ENCODE results near the gene ASB7. TPM values are rescaled to one million over a fixed set of nuclear protein-coding genes. Genes with fewer than 3 reads are reported as not detected.

ASB7 gene
- total RNA-seq, 1 donor from 2014 or later = 18.7 TPM

DNA sequence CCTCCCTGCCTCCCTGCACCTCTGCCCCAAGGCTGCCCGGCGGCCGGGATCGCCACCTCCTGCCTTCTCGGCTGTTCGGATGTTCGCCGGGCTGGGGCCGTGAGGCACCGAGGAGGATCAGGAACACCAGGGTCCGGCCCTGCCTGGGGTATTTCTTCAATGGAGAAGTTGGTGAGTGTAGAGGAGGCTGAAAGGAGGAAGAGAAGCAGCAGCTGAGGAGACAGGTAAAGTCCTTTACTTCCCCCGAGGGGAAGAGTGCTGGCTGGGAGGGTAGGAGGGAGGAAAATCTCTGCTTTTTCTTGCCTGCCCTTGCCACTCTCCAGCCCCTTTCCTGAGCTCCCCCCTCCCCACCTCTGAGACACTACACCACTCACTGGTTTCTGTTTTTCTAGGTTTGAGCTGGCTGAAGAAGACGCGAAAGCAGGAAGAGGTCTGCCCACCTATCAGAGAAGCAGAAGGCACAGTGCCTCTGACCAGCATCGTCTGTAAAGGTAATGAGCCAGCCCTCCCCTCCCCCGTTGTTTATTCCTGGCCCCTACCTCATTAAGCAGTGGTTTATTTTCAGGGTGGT is 519 bp downstream of the ASB7 start:
- intact Hi-C loops (cut with micrococcal nuclease) = loop anchor here (1.0 to 10.0 kb wide), 13 partner anchors 253 to 1352 kb away; partner anchors contain the start of genes LRRC28, LYSMD4, MEF2A and SELENOS
- H3K4me1 Mint-ChIP-seq (ENCODE audit: low read depth) = peaks cover 42% of the 10 kb centered on the region
- no peaks in the 10 kb centered on the region for H3K9me3 Mint-ChIP-seq
- peak; percentile 63 for DNase-seq (ENCODE audit: low spot score)
- H3K4me3 Mint-ChIP-seq = no peak overlapping the region
- H3K27me3 Mint-ChIP-seq (ENCODE audit: insufficient read depth) = no peaks in the 10 kb centered on the region
- peak overlapping the region; percentile 99 for H3K27ac Mint-ChIP-seq
- peaks cover 26% of the 10 kb centered on the region for H3K36me3 Mint-ChIP-seq (ENCODE audit: low read depth)

DNA sequence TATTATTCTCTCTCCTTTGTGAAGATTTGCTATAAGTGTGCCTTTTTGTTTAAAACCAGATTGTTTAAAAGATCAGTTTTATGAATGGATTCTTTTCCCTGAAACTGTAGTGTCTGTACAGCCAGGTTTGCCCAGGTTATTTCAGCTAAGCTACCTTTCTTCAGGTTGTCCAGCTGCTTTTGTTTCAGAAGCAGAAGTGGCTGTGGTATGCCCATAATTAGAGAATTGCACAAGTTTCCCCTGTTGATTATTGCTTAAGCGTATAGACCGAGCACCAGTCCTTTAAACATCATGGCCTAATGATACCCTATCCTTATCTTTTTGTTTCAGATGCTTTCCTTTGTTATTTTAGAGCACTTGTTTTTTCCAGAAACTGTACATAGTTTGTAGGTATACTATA is 10.2 kb downstream of the ASB7 start:
- H3K4me3 Mint-ChIP-seq = no peak overlapping the region
- intact Hi-C loops (cut with micrococcal nuclease) = no loop called here
- no peaks in the 10 kb centered on the region for H3K27me3 Mint-ChIP-seq (ENCODE audit: insufficient read depth)
- no peak overlapping the region for H3K27ac Mint-ChIP-seq
- H3K4me1 Mint-ChIP-seq (ENCODE audit: low read depth) = peaks cover 20% of the 10 kb centered on the region
- DNase-seq (ENCODE audit: low spot score) = no peak
- H3K36me3 Mint-ChIP-seq (ENCODE audit: low read depth) = peaks cover 35% of the 10 kb centered on the region
- no peaks in the 10 kb centered on the region for H3K9me3 Mint-ChIP-seq

DNA sequence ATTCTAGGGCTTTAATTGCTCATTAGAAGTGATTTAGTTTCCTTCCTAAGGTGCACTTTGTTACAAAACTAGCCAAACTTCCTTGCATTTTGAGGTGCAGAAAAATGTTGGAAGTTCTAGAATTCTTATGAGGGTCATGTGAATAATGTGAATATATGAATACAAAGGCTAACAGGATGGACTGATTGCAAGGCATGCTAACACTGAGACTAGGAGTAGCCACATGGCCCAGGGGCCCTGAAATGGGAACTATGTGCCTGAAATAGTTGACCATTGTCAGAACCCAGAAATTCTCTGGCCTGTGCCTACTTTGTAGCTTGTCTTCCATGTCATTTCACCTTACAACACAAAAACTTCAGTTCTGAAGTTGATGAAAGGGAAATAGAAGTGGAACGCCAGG is 10.8 kb downstream of the ASB7 start:
- Mint-ChIP-seq H3K4me3 (no peak overlapping the region), H3K27me3 (ENCODE audit: insufficient read depth) (no peaks in the 10 kb centered on the region), H3K27ac (no peak overlapping the region), H3K36me3 (ENCODE audit: low read depth) (peaks cover 31% of the 10 kb centered on the region), H3K4me1 (ENCODE audit: low read depth) (peaks cover 20% of the 10 kb centered on the region), H3K9me3 (no peaks in the 10 kb centered on the region)
- no peak for DNase-seq (ENCODE audit: low spot score)
- intact Hi-C loops (cut with micrococcal nuclease) = no loop called here

DNA sequence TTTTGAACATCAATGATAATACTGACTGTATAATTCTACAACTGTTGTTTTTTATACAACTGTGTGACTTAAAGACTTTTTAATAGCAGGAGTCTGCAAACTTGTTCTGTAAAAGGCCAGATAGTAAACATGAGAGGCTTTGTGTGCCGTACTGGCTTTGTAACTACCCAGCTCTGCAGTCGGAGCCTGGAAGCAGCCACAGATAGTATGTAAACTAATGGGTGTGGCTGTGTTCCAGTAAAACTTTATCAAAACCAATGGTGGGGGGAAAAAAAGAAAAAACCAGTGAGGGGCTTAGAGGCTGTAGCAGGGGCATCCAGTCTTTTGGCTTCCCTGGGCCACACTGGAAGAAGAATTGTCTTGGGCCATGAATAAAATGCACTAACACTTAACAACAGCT is 11.9 kb downstream of the ASB7 start:
- no peak overlapping the region for H3K27ac Mint-ChIP-seq
- H3K36me3 Mint-ChIP-seq (ENCODE audit: low read depth) = peaks cover 36% of the 10 kb centered on the region
- peaks cover 20% of the 10 kb centered on the region for H3K4me1 Mint-ChIP-seq (ENCODE audit: low read depth)
- DNase-seq (ENCODE audit: low spot score) = no peak
- H3K9me3 Mint-ChIP-seq = no peaks in the 10 kb centered on the region
- intact Hi-C loops (cut with micrococcal nuclease) = no loop called here
- H3K27me3 Mint-ChIP-seq (ENCODE audit: insufficient read depth) = no peaks in the 10 kb centered on the region
- no peak overlapping the region for H3K4me3 Mint-ChIP-seq

DNA sequence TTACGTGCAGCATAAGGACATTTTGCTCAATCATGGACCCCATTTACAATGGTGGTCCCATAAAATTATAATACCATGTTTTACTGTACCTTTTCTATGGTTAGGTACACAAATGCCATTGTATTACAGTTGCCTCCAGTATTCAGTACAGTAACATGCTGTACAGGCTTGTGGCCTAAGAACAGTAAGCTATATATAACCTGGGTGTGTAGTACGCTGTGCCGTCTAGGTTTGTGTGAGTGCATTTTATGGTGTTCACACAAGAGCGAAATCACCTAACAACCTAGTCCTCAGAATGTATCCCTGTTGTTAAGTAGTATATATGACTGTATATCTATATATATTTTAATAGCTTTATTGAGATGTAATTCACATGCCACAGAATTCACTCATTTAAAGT is 12.5 kb downstream of the ASB7 start:
- intact Hi-C loops (cut with micrococcal nuclease) = no loop called here
- H3K4me1 Mint-ChIP-seq (ENCODE audit: low read depth) = peaks cover 20% of the 10 kb centered on the region
- no peak overlapping the region for H3K27ac Mint-ChIP-seq
- no peak for DNase-seq (ENCODE audit: low spot score)
- peaks cover 36% of the 10 kb centered on the region for H3K36me3 Mint-ChIP-seq (ENCODE audit: low read depth)
- no peaks in the 10 kb centered on the region for H3K27me3 Mint-ChIP-seq (ENCODE audit: insufficient read depth)
- H3K4me3 Mint-ChIP-seq = no peak overlapping the region
- no peaks in the 10 kb centered on the region for H3K9me3 Mint-ChIP-seq

DNA sequence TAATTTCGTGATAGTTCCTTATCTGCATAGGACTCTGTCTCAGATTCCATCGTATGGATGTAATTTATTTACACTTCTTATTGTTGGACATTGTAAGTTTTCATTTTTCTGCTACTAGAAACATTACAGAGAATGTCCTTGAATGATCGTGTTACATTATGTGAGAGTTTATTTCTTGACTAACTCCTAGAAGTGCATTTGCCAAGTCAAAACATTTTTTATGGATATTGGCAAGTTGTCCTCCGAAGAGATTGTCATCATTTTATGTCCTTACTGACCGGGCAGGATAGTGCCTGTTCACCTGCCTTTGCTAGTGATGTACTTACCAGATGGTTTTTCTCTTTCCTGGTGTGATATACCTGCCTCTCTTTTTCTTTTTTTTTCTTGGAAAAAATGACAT is 13.4 kb downstream of the ASB7 start:
- no peak for DNase-seq (ENCODE audit: low spot score)
- intact Hi-C loops (cut with micrococcal nuclease) = no loop called here
- no peaks in the 10 kb centered on the region for H3K9me3 Mint-ChIP-seq
- no peak overlapping the region for H3K4me3 Mint-ChIP-seq
- peaks cover 41% of the 10 kb centered on the region for H3K36me3 Mint-ChIP-seq (ENCODE audit: low read depth)
- H3K27ac Mint-ChIP-seq = no peak overlapping the region
- H3K4me1 Mint-ChIP-seq (ENCODE audit: low read depth) = peaks cover 20% of the 10 kb centered on the region
- no peaks in the 10 kb centered on the region for H3K27me3 Mint-ChIP-seq (ENCODE audit: insufficient read depth)

DNA sequence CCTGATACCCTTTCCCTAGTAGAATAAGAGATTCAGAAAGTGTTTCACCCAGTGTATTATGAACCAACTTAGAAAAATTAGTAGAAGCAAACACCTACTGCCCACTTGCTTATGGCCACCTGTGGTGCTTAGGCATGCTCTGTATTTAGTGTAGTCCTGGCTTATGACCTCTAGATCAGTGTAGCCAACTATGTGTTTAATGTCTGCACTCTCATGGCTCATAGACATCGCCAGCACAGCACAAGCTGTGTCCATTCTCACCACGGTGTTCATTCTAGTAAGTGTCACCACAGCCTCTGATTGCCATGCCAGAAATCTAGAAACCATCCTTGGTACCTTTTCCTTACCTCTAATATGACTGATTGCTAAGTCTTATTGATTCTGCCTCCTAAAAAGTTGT is 14.3 kb downstream of the ASB7 start:
- no peak overlapping the region for H3K27ac Mint-ChIP-seq
- DNase-seq (ENCODE audit: low spot score) = no peak
- no peak overlapping the region for H3K4me3 Mint-ChIP-seq
- no peaks in the 10 kb centered on the region for H3K27me3 Mint-ChIP-seq (ENCODE audit: insufficient read depth)
- intact Hi-C loops (cut with micrococcal nuclease) = no loop called here
- H3K4me1 Mint-ChIP-seq (ENCODE audit: low read depth) = peaks cover 20% of the 10 kb centered on the region
- peaks cover 41% of the 10 kb centered on the region for H3K36me3 Mint-ChIP-seq (ENCODE audit: low read depth)
- no peaks in the 10 kb centered on the region for H3K9me3 Mint-ChIP-seq

DNA sequence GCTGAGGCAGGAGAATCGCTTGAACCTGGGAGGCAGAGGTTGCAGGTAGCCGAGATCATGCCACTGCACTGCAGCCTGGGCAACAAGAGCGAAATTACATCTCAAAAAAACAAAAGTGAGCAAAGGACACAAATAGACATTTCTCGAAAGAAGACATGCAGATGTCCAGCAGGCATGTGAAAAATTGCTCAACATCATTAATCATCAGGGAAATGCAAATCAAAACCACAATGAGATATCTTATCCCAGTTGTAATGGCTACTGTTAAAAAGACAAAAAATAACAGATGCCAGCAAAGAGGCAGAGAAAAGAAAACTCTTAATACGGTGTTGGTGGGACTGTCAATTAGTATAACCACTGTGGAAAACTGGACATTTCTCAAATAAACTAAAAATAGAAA is 20.9 kb downstream of the ASB7 start:
- Mint-ChIP-seq H3K36me3 (ENCODE audit: low read depth) (peaks cover 25% of the 10 kb centered on the region), H3K4me3 (no peak overlapping the region), H3K27me3 (ENCODE audit: insufficient read depth) (no peaks in the 10 kb centered on the region), H3K27ac (no peak overlapping the region), H3K4me1 (ENCODE audit: low read depth) (peaks cover 11% of the 10 kb centered on the region), H3K9me3 (no peaks in the 10 kb centered on the region)
- DNase-seq (ENCODE audit: low spot score) = no peak
- intact Hi-C loops (cut with micrococcal nuclease) = no loop called here

DNA sequence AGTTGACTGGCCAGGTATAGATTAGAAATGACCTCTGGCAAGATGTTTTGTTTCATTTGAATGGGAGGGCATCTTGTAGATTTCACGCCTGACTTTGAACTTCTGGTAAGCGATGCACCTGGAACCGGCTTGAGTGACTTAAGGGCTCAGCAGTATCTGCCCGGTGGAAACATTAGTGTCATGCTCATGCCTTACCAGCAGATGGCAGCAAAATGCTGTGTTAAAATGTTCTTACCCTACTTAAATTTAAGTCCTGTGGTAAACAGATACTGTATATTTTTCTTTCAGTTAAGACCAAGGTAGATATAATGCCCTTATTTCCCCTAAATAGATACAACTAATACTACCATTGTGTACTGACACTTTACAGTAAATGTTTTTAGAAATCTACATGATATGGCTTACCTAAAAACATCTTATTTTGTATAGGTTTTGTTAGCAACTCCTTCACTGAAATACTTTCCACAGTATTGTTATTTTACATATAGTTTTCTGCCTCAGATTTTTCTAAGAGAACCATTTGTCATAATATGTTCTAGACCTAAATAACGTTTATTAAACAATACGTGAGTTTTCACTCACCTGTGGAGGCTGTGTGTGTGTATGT is 25.5 kb downstream of the ASB7 start:
- Mint-ChIP-seq H3K27ac (no peak overlapping the region), H3K36me3 (ENCODE audit: low read depth) (peaks cover 23% of the 10 kb centered on the region), H3K4me1 (ENCODE audit: low read depth) (peaks cover 24% of the 10 kb centered on the region), H3K9me3 (no peaks in the 10 kb centered on the region), H3K27me3 (ENCODE audit: insufficient read depth) (no peaks in the 10 kb centered on the region), H3K4me3 (no peak overlapping the region)
- intact Hi-C loops (cut with micrococcal nuclease) = loop anchor here (1.0 to 5.0 kb wide), 3 partner anchors 245 to 379 kb away; partner anchors contain the start of gene LRRK1
- peak; percentile 48 for DNase-seq (ENCODE audit: low spot score)

DNA sequence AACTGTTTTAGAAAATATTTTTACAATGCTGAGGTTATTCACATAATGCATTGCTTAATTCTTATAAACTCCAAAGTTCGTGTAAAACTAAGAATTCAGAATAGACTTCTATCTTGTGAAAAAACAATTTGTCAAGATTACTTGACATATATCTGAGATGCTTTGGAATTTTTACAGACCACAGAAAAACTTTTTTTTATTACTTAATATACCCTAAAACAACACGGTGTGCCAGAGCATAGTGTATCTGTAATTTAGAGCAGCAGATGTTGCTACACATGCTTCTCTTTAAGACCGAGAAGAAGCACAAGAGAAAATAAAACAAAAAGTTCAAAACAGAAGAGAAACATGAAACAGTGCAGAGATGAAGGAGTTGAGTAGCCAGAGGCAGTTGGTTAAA is 26.4 kb downstream of the ASB7 start:
- H3K27ac Mint-ChIP-seq = peak overlapping the region; percentile 10
- H3K4me3 Mint-ChIP-seq = no peak overlapping the region
- DNase-seq (ENCODE audit: low spot score) = no peak
- intact Hi-C loops (cut with micrococcal nuclease) = loop anchor here (1.0 to 5.0 kb wide), 2 partner anchors 245 to 289 kb away; partner anchors contain the start of gene LRRK1
- H3K4me1 Mint-ChIP-seq (ENCODE audit: low read depth) = peaks cover 33% of the 10 kb centered on the region
- H3K9me3 Mint-ChIP-seq = no peaks in the 10 kb centered on the region
- no peaks in the 10 kb centered on the region for H3K27me3 Mint-ChIP-seq (ENCODE audit: insufficient read depth)
- H3K36me3 Mint-ChIP-seq (ENCODE audit: low read depth) = peaks cover 25% of the 10 kb centered on the region

DNA sequence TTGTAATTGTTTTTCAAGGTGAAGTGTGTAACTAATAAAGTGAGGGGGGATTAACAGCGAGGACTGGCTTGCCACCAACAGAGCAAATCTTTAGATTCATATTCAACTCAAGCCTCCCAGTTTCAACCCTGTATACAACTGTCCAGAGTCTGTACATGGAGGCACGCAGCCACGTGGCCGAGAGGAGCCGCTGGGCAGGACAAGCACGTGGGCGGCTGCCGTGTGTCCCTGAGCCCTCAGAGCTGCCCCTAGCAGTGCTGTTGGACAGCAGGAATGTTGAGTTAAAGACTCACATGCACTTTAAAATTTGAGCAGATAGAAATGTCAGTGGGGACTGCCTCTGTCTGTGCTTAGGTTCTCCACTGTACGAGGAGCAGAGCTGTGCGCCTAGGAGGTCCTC is 29.4 kb downstream of the ASB7 start:
- H3K4me3 Mint-ChIP-seq = no peak overlapping the region
- peaks cover 38% of the 10 kb centered on the region for H3K4me1 Mint-ChIP-seq (ENCODE audit: low read depth)
- H3K27me3 Mint-ChIP-seq (ENCODE audit: insufficient read depth) = no peaks in the 10 kb centered on the region
- intact Hi-C loops (cut with micrococcal nuclease) = no loop called here
- no peaks in the 10 kb centered on the region for H3K9me3 Mint-ChIP-seq
- no peak overlapping the region for H3K27ac Mint-ChIP-seq
- no peak for DNase-seq (ENCODE audit: low spot score)
- peaks cover 25% of the 10 kb centered on the region for H3K36me3 Mint-ChIP-seq (ENCODE audit: low read depth)

DNA sequence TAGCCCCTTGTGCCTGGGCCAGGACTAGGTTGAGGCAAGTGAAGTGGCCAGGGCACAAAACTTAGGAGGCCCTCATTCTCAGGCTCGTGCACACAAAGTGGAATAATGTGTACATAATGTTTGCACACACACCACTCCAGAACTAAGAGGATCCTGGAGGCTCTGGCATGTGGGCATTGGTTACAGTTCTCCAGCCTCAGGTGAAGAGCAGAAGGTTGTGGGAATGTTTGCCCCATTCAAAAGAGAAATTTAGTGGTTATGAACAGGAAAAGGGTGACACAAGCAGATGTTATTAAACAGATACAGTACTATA is 31.3 kb downstream of the ASB7 start:
- H3K9me3 Mint-ChIP-seq = no peaks in the 10 kb centered on the region
- H3K4me1 Mint-ChIP-seq (ENCODE audit: low read depth) = peaks cover 34% of the 10 kb centered on the region
- DNase-seq (ENCODE audit: low spot score) = no peak
- H3K4me3 Mint-ChIP-seq = no peak overlapping the region
- H3K36me3 Mint-ChIP-seq (ENCODE audit: low read depth) = peaks cover 25% of the 10 kb centered on the region
- no peak overlapping the region for H3K27ac Mint-ChIP-seq
- H3K27me3 Mint-ChIP-seq (ENCODE audit: insufficient read depth) = no peaks in the 10 kb centered on the region
- intact Hi-C loops (cut with micrococcal nuclease) = no loop called here

DNA sequence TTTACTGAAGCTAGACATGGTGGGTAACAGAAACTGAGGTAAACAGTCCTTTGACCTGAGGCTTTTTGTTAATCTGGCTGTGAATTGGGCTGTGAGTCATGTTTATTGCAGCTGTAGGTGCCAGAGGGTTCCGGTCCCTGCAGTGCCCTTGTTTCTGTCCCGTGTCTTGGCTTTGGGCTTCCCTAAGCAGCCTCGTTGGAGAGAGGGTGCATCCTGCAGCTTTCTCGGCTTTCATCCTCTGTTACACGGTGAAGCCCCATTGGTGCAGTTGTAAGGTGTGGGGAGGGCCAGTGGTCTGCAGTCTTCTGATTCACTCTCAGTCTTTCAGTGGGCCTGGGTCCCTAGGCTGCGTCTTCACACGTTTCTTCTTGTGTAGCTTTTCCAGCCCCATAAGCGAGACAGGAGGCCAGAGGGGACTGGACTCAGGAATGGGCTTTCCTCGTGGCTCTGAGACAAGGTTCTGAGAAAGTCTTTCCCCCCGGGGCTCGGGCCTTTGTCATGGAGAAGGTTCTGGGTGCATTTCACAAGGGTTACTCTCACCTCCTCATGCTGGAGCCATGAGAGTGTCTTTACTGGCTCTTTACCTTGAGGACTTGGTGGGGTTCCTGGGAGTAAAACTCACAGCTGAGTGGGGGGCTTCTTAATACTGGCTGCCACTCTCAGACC is 33.1 kb downstream of the ASB7 start:
- DNase-seq (ENCODE audit: low spot score) = no peak
- Mint-ChIP-seq H3K36me3 (ENCODE audit: low read depth) (peaks cover 26% of the 10 kb centered on the region), H3K27me3 (ENCODE audit: insufficient read depth) (no peaks in the 10 kb centered on the region), H3K4me3 (no peak overlapping the region), H3K27ac (no peak overlapping the region), H3K4me1 (ENCODE audit: low read depth) (peaks cover 31% of the 10 kb centered on the region), H3K9me3 (no peaks in the 10 kb centered on the region)
- intact Hi-C loops (cut with micrococcal nuclease) = no loop called here

Data from activated T-helper 1 cell treated with anti-CD3 and anti-CD28 coated beads, Interleukin-12 subunit alpha, Interleukin-12 subunit beta, Interleukin-2, Interleukin-4 antibody, amounts not matched to agents 30 ng/mL and 10 ng/mL and 1 ng/mL, durations not matched to agents 14 hours and 24 hours and 36 hours (primary cell).